ENCODE data around the gene PAK2.
"Not testable (repeated sequence)": the region's sequence is repeated elsewhere in the genome, so short reads cannot be mapped to it uniquely, and the experiment has no call there.

Gene PAK2

GRCh38 chr3:196843435-196844110 is 103.9 kb downstream of the PAK2 start:
- DNase-seq (ENCODE audit: low read depth): no peak

GRCh38 chr3:196844235-196845219 is 104.9 kb downstream of the PAK2 start:
- DNase-seq (ENCODE audit: low read depth): not testable (repeated sequence)

GRCh38 chr3:196848375-196848774 is 108.7 kb downstream of the PAK2 start:
- not testable (repeated sequence) for DNase-seq (ENCODE audit: low read depth)

- no peak for DNase-seq (ENCODE audit: low read depth)
These were observed 109.6 kb downstream of the PAK2 start for GRCh38 chr3:196849180-196849741.

- not testable (repeated sequence) for DNase-seq (ENCODE audit: low read depth)
These were observed 123.3 kb downstream of the PAK2 start for GRCh38 chr3:196863000-196863399.

GRCh38 chr3:196867155-196867506 is 127.5 kb downstream of the PAK2 start:
- DNase-seq (ENCODE audit: low read depth): no peak

GRCh38 chr3:196867507-196868296 is 128.0 kb downstream of the PAK2 start, which contains the start of gene SENP5:
SENP5 (plus strand) TSS chr3:196867920; CDS start chr3:196885182, 17,262 bp downstream.
- peak; percentile 82 for DNase-seq (ENCODE audit: low read depth)

- no peak for DNase-seq (ENCODE audit: low read depth)
These were observed 128.6 kb downstream of the PAK2 start for GRCh38 chr3:196868297-196868661.

GRCh38 chr3:196872316-196872715 is 132.7 kb downstream of the PAK2 start:
- no peak for DNase-seq (ENCODE audit: low read depth)

- DNase-seq (ENCODE audit: low read depth): not testable (repeated sequence)
These were observed 134.9 kb downstream of the PAK2 start for GRCh38 chr3:196874511-196875094.

- DNase-seq (ENCODE audit: low read depth): no peak
These were observed 135.6 kb downstream of the PAK2 start for GRCh38 chr3:196875258-196875657.

All from stimulated activated CD4-positive, alpha-beta T cell treated with anti-CD3 and anti-CD28 coated beads, Interleukin-2, amount 100 ng/mL, for 4 hours (primary cell).